HG03066 (cell line): Measurements from ENCODE around the gene OSBPL10.

ENCODE experiments used
- ATAC-seq: cut with Tn5 transposase; IDR thresholded peaks from one replicate; pipeline ENCODE4 v1.9.1; 2021; ENCODE audit warnings: low read depth; ENCODE audit not compliant: unreplicated experiment

Gene OSBPL10

GRCh38 chr3:31729082-31729481, 252.0 kb downstream of the OSBPL10 start:
- no peak for ATAC-seq

- ATAC-seq: no peak
Observed at GRCh38 chr3:31728403-31728802, 252.7 kb downstream of the OSBPL10 start.

- no peak for ATAC-seq
Observed at GRCh38 chr3:31725976-31726375, 255.1 kb downstream of the OSBPL10 start.

- no peak for ATAC-seq
Observed at GRCh38 chr3:31725568-31725967, 255.5 kb downstream of the OSBPL10 start.

GRCh38 chr3:31724651-31725050, 256.4 kb downstream of the OSBPL10 start:
- ATAC-seq: no peak

- no peak for ATAC-seq
Observed at GRCh38 chr3:31724116-31724515, 256.9 kb downstream of the OSBPL10 start.

GRCh38 chr3:31723701-31724100, 257.4 kb downstream of the OSBPL10 start:
- no peak for ATAC-seq

- ATAC-seq: no peak
Observed at GRCh38 chr3:31721676-31722075, 259.4 kb downstream of the OSBPL10 start.

- no peak for ATAC-seq
Observed at GRCh38 chr3:31714495-31715280, 266.4 kb downstream of the OSBPL10 start.

GRCh38 chr3:31713816-31714215, 267.2 kb downstream of the OSBPL10 start:
- ATAC-seq: no peak

- ATAC-seq: no peak
Observed at GRCh38 chr3:31710123-31710803, 270.8 kb downstream of the OSBPL10 start.

- ATAC-seq: no peak
Observed at GRCh38 chr3:31709526-31709925, 271.5 kb downstream of the OSBPL10 start.

- no peak for ATAC-seq
Observed at GRCh38 chr3:31709005-31709404, 272.1 kb downstream of the OSBPL10 start.

- ATAC-seq: no peak
Observed at GRCh38 chr3:31707286-31707685, 273.8 kb downstream of the OSBPL10 start.

GRCh38 chr3:31705736-31706135, 275.3 kb downstream of the OSBPL10 start:
- no peak for ATAC-seq

GRCh38 chr3:31704591-31705179, 276.4 kb downstream of the OSBPL10 start:
- ATAC-seq: no peak

GRCh38 chr3:31704156-31704555, 276.9 kb downstream of the OSBPL10 start:
- no peak for ATAC-seq

GRCh38 chr3:31701286-31701685, 279.8 kb downstream of the OSBPL10 start:
- ATAC-seq: no peak

GRCh38 chr3:31699309-31699953, 281.6 kb downstream of the OSBPL10 start:
- no peak for ATAC-seq

GRCh38 chr3:31696815-31697548, 284.1 kb downstream of the OSBPL10 start:
- no peak for ATAC-seq

- ATAC-seq: no peak
Observed at GRCh38 chr3:31696009-31696297, 285.1 kb downstream of the OSBPL10 start.
